Progenitor cell of endocrine pancreas (in vitro differentiated cells): ENCODE results near the gene PLXND1. TPM values are rescaled to one million over a fixed set of nuclear protein-coding genes. Genes with fewer than 3 reads are reported as not detected.

ENCODE experiments used
- DNase-seq: peaks from one replicate; pipeline ENCODE4 v3.0.0; 2021; ENCODE audit warnings: low spot score; ENCODE audit not compliant: unreplicated experiment
- H3K27ac Mint-ChIP-seq: 2 replicates; pipeline ENCODE4 v1.8.0; 2021; ENCODE audit warnings: mild to moderate bottlenecking, moderate library complexity, mixed read lengths
- H3K27me3 Mint-ChIP-seq: 2 replicates; pipeline ENCODE4 v1.8.0; 2021; ENCODE audit warnings: mixed read lengths
- H3K36me3 Mint-ChIP-seq: 2 replicates; pipeline ENCODE4 v1.8.0; 2022; ENCODE audit warnings: mixed read lengths; ENCODE audit not compliant: insufficient read depth
- H3K4me1 Mint-ChIP-seq: 2 replicates; pipeline ENCODE4 v1.8.0; 2021; ENCODE audit warnings: low read depth, mixed read lengths
- H3K4me3 Mint-ChIP-seq: 2 replicates; pipeline ENCODE4 v1.8.0; 2021; ENCODE audit warnings: low read depth, mild to moderate bottlenecking, moderate library complexity, mixed read lengths
- H3K9me3 Mint-ChIP-seq: 2 replicates; pipeline ENCODE4 v1.8.0; 2021; ENCODE audit warnings: low read depth, mixed read lengths
- total RNA-seq: library from RNA; stranded (reverse); gene quantifications from 2 replicates; pipeline ENCODE4 v1.2.1, GENCODE V29; 2021
- TF ChIP-seq, protein P1 (sequence below): fragments of 200-600 bp; sonication (generic); IDR thresholded peaks from one replicate; pipeline ENCODE4 v1.5.0; 2021; ENCODE audit warnings: antibody characterized with exemption, mild to moderate bottlenecking; ENCODE audit not compliant: unreplicated experiment

The PLXND1 gene
- total RNA-seq, 1 donor from 2014 or later = 18.0 TPM

DNA sequence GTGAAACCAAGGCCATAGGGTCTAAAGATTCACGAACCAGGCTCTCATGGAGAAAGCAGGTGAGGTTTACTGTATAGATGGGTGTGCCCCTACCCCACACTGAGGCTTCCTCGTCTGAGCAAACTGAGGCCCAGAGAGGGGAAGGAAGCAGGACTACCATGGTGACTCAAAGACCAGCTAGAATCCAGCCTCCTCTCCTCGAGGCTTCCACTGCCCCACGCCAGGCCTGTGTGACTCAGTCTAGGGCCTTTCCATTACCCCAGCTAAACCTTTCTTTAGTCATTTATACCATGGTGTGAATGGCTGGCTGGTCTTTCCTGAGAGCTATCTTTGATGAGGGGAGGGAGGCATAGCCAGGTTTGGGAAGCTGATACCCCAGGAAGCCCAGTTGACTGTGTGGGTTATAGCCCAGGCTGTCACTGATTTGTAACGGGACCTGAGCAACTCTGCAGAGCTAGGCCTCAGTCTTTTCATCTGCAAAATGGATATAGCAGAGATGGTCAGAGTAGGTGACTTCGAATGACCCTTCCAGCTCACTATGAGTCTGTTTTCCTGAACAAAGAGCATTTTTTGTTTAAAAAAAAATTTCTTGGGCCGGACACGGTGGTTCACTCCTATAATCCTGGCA is 81.0 kb downstream of the PLXND1 start:
- Mint-ChIP-seq H3K27ac (no peak overlapping the region), H3K4me1 (peaks cover 6% of the 10 kb centered on the region), H3K9me3 (no peaks in the 10 kb centered on the region), H3K36me3 (no peaks in the 10 kb centered on the region), H3K27me3 (no peaks in the 10 kb centered on the region), H3K4me3 (no peak overlapping the region)
- TF ChIP-seq, protein P1, sequence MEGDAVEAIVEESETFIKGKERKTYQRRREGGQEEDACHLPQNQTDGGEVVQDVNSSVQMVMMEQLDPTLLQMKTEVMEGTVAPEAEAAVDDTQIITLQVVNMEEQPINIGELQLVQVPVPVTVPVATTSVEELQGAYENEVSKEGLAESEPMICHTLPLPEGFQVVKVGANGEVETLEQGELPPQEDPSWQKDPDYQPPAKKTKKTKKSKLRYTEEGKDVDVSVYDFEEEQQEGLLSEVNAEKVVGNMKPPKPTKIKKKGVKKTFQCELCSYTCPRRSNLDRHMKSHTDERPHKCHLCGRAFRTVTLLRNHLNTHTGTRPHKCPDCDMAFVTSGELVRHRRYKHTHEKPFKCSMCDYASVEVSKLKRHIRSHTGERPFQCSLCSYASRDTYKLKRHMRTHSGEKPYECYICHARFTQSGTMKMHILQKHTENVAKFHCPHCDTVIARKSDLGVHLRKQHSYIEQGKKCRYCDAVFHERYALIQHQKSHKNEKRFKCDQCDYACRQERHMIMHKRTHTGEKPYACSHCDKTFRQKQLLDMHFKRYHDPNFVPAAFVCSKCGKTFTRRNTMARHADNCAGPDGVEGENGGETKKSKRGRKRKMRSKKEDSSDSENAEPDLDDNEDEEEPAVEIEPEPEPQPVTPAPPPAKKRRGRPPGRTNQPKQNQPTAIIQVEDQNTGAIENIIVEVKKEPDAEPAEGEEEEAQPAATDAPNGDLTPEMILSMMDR = no peak
- DNase-seq = no peak

GRCh38 chr3:129524081-129524480 is 82.4 kb downstream of the PLXND1 start:
- no peak overlapping the region for H3K27ac Mint-ChIP-seq
- no peaks in the 10 kb centered on the region for H3K36me3 Mint-ChIP-seq
- H3K4me1 Mint-ChIP-seq = no peaks in the 10 kb centered on the region
- no peaks in the 10 kb centered on the region for H3K9me3 Mint-ChIP-seq
- H3K4me3 Mint-ChIP-seq = no peak overlapping the region
- TF ChIP-seq, protein P1 = no peak
- DNase-seq = no peak
- H3K27me3 Mint-ChIP-seq = no peaks in the 10 kb centered on the region

GRCh38 chr3:129522953-129523352 is 83.5 kb downstream of the PLXND1 start:
- no peaks in the 10 kb centered on the region for H3K36me3 Mint-ChIP-seq
- no peak overlapping the region for H3K4me3 Mint-ChIP-seq
- no peaks in the 10 kb centered on the region for H3K9me3 Mint-ChIP-seq
- no peak overlapping the region for H3K27ac Mint-ChIP-seq
- no peaks in the 10 kb centered on the region for H3K4me1 Mint-ChIP-seq
- H3K27me3 Mint-ChIP-seq = no peaks in the 10 kb centered on the region
- TF ChIP-seq, protein P1 = no peak
- no peak for DNase-seq

DNA sequence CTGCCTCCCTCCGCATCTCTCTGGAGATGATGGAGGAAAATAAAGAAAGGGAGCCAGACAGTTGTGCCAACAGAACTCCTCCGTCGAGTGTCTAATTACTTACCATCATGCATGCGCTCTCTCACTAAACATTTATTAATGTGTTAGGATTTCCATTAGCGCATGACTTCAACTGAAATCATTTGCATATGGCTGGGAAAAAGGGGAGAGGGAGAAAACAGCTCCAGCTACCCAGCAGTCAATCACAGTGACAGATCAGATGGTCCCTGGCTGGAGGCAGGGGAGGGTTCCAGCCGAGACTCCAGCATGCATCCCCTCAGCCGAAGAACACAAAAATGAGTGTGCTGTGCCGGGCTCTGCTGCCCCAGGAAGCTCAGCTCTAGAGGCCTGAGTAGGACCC is 84.9 kb downstream of the PLXND1 start:
- Mint-ChIP-seq H3K4me1 (no peaks in the 10 kb centered on the region), H3K27me3 (no peaks in the 10 kb centered on the region), H3K9me3 (no peaks in the 10 kb centered on the region), H3K4me3 (no peak overlapping the region), H3K36me3 (peaks cover 1% of the 10 kb centered on the region), H3K27ac (no peak overlapping the region)
- DNase-seq = no peak
- TF ChIP-seq, protein P1 = no peak

DNA sequence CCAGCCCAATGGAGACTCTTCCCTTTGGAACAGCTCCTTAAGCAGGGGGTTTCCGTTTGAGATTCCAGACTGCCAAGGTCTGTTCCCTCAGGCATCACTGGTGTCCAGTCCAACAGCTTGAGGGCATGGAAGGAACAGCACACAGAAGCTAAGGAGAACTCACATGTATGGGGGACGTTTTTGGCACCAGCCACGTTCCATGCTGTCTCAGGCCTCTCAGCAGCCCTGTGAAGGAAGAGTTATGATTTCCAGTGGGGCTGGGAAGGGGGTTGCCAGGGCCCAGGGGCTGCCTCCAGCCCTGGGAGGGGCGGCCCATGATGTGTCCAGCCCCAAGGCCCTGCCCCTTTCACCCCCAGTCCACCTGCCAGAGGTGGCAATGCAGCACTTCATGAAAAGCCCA is 85.5 kb downstream of the PLXND1 start:
- no peak for DNase-seq
- H3K4me1 Mint-ChIP-seq = no peaks in the 10 kb centered on the region
- TF ChIP-seq, protein P1 = no peak
- no peaks in the 10 kb centered on the region for H3K9me3 Mint-ChIP-seq
- H3K27me3 Mint-ChIP-seq = no peaks in the 10 kb centered on the region
- H3K36me3 Mint-ChIP-seq = peaks cover 1% of the 10 kb centered on the region
- no peak overlapping the region for H3K27ac Mint-ChIP-seq
- H3K4me3 Mint-ChIP-seq = no peak overlapping the region
